ENCODE measurements around the gene ARL6. TPM values are rescaled to one million over a fixed set of nuclear protein-coding genes. Genes with fewer than 3 reads are reported as not detected.

The ARL6 gene
- total RNA-seq, 1 experiment from 2014 or later = 7.6 TPM

GRCh38 chr3:97841304-97841703, 76.7 kb downstream of the ARL6 start:
- no peak for DNase-seq (ENCODE audit: low read depth, low spot score)
- in situ Hi-C loops (cut with HindIII; ENCODE audit: low pct_unique_long_range_greater_than_20kb, low sequenced_read_pairs) = no loop called here

GRCh38 chr3:97841956-97842355, 77.4 kb downstream of the ARL6 start:
- in situ Hi-C loops (cut with HindIII; ENCODE audit: low pct_unique_long_range_greater_than_20kb, low sequenced_read_pairs) = no loop called here
- no peak for DNase-seq (ENCODE audit: low read depth, low spot score)

GRCh38 chr3:97848779-97849178, 84.2 kb downstream of the ARL6 start:
- DNase-seq (ENCODE audit: low read depth, low spot score) = no peak
- in situ Hi-C loops (cut with HindIII; ENCODE audit: low pct_unique_long_range_greater_than_20kb, low sequenced_read_pairs) = no loop called here

Other genes starting within 250 kb of the ARL6 start
- 14.2 and 16.2 TPM in 2 replicates for gene CRYBG3, start 57.3 kb downstream of the ARL6 start, total RNA-seq (2014; rRNA removed; shearing (Covaris generic))
- 45.9 and 47.8 TPM in 2 replicates for gene RIOX2, start 207.7 kb downstream of the ARL6 start, total RNA-seq (2014; rRNA removed; shearing (Covaris generic))

Measured in SK-MEL-5 (cell line).